Ovary (tissue), 9 donors: ENCODE results near the gene CLK4. TPM values are rescaled to one million over a fixed set of nuclear protein-coding genes. Genes with fewer than 3 reads are reported as not detected.

Source experiments
- DNase-seq, 5 donors: peaks; one replicate each; pipeline ENCODE4 v3.0.0-alpha.2; 2019 to 2020
- H3K27ac ChIP-seq, 2 donors: fragments of 200-600 bp; one replicate each; pipeline versions ENCODE4 v1.5.1 to v1.8.0; 2019 to 2022
- H3K27me3 ChIP-seq: fragments of 200-600 bp; one replicate; pipeline ENCODE4 v1.8.0; 2022
- H3K36me3 ChIP-seq: fragments of 200-600 bp; sonication (generic); one replicate; pipeline ENCODE4 v1.5.1; 2019
- H3K4me1 ChIP-seq: one replicate; pipeline ENCODE4 v1.8.1; 2013; ENCODE audit warnings: mild to moderate bottlenecking, moderate library complexity; ENCODE audit not compliant: insufficient read depth
- H3K4me3 ChIP-seq: fragments of 200-600 bp; sonication (generic); one replicate; pipeline ENCODE4 v1.5.1; 2017
- H3K9me3 ChIP-seq, 2 donors: fragments of 200-600 bp in 1 of 2; sonication (generic) in 1 of 2; one replicate each; pipeline versions ENCODE4 v1.5.1 to v1.8.1; 2013 to 2019; ENCODE audit warnings: mild to moderate bottlenecking in 1 of 2, moderate library complexity in 1 of 2
- EP300 ChIP-seq: sonication (generic); formaldehyde crosslinking; IDR thresholded peaks from one replicate; pipeline ENCODE4 v1.6.1; 2017; ENCODE audit warnings: antibody characterized with exemption
- POLR2A ChIP-seq: fragments of 450-650 bp; IDR thresholded peaks from one replicate; pipeline ENCODE4 v1.6.1; 2017; ENCODE audit warnings: antibody characterized with exemption, mild to moderate bottlenecking, moderate library complexity
- WGBS, 3 donors: extraction: QIAGEN DNeasy Blood & Tissue Kit in 1 of 3; methylation state at CpG; one replicate each; pipeline versions ENCODE4 v1.1.5 to v1.1.7; 2013 to 2017; 5-methylcytosine and 5-hydroxymethylcytosine counted together
- intact Hi-C, 4 donors: fragments of 100-400 bp; cut with DNase I; formaldehyde crosslinking; loops; one replicate each; pipeline versions ENCODE4 v1.11.0 to v1.15.1; 2022 to 2023
- polyA plus RNA-seq, 2 donors: library from polyadenylated mRNA; stranded (reverse); fragments of 200-250 nt in 1 of 2; fragments of 350-450 nt in 1 of 2; fragmentation: Illumina TruSeq in 1 of 2; extraction: RNeasy Lipid Tissue Mini Kit (QIAGEN cat#74804) in 1 of 2; gene quantifications; one replicate each; pipeline ENCODE4 v1.2.3, GENCODE V29; 2013 to 2014
- total RNA-seq, 7 donors: library from RNA; depleted of rRNA in 2 of 7; stranded (reverse); fragments of >200 nt in 2 of 7; fragmentation: NEBNext Ultra II Directional in 3 of 7; extraction: Animal tissue kit (Norgen Biotek cat#: 25700) in 3 of 7; gene quantifications; one replicate each; pipeline versions ENCODE4 v1.1.0 to v1.2.4, GENCODE V29; 2016 to 2023
- TF ChIP-seq, protein P1 (sequence below), 3 donors: fragments of 450-650 bp in 2 of 3; fragments of 200-600 bp in 1 of 3; IDR thresholded peaks; one replicate each; pipeline versions ENCODE4 v1.5.1 to v1.8.0; 2016 to 2022; ENCODE audit warnings: antibody characterized with exemption in 3 of 3, mild to moderate bottlenecking in 1 of 3
- donor health status: DM: no; HTN: no; CAD: no; lungs with moderate emphysema.
- donor health status: DM: no; HTN: no; CAD: no.
- donor health status: Bipolar disorder and iron deficiency.
- donor health status: DM: yes; HTN: yes; CAD: no.
- donor health status: DM: no; HTN: no; CAD: no.
- donor health status: DM: yes; HTN: yes; CAD: no.

Gene CLK4
- total and polyA plus RNA-seq, 9 donors = 21.2 to 40.1 (median 25.5) TPM

DNA sequence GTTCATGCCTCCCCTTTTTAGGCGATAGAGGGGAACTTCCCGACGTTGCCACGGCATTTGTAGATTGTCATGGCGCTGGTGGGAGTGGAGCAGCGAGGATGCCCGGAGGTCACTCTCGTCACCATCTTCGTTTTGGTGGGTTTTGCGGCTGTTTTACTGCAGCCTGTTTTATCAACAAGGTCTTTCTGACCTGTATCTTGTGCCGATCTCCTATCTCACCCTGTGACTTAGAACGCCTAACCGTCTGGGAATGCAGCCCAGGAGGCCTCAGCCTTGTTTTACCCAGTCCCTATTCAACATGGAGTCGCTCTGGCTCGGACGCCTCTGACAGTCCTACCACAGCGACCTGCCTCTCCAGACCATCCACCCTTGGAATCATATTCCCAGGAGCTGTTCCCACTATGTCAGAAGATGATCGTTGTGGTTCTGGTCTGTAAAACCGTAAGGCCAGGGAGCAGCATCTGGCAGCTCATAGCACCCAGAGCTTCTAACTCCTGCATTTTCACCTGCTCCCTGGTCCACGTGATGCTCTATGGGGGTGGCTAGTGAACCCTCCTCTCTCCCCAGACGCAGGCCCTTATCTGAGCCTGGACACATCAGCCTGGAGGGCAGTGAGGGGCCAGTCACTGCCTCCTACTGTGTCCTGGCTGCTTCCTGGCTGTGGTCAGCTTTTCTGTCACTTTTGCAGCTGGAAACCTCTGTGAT lies 35.1 kb upstream of the CLK4 start:
- Histone ChIP-seq H3K9me3 (no peaks in the 10 kb centered on the region), H3K4me3 (no peak overlapping the region), H3K36me3 (no peaks in the 10 kb centered on the region), H3K27me3 (no peaks in the 10 kb centered on the region), H3K27ac (no peak overlapping the region), H3K4me1 (no peaks in the 10 kb centered on the region)
- DNase-seq = no peak
- intact Hi-C loops = no loop called here
- 90 to 92% (median 91%) methylated on average over 21 of the region's 21 CpGs for WGBS, 3 donors
- TF ChIP-seq, protein P1, sequence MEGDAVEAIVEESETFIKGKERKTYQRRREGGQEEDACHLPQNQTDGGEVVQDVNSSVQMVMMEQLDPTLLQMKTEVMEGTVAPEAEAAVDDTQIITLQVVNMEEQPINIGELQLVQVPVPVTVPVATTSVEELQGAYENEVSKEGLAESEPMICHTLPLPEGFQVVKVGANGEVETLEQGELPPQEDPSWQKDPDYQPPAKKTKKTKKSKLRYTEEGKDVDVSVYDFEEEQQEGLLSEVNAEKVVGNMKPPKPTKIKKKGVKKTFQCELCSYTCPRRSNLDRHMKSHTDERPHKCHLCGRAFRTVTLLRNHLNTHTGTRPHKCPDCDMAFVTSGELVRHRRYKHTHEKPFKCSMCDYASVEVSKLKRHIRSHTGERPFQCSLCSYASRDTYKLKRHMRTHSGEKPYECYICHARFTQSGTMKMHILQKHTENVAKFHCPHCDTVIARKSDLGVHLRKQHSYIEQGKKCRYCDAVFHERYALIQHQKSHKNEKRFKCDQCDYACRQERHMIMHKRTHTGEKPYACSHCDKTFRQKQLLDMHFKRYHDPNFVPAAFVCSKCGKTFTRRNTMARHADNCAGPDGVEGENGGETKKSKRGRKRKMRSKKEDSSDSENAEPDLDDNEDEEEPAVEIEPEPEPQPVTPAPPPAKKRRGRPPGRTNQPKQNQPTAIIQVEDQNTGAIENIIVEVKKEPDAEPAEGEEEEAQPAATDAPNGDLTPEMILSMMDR (IDR thresholded peaks at IDR 0.05) = no peak
- TF ChIP-seq EP300 (no peak), POLR2A (no peak)

DNA sequence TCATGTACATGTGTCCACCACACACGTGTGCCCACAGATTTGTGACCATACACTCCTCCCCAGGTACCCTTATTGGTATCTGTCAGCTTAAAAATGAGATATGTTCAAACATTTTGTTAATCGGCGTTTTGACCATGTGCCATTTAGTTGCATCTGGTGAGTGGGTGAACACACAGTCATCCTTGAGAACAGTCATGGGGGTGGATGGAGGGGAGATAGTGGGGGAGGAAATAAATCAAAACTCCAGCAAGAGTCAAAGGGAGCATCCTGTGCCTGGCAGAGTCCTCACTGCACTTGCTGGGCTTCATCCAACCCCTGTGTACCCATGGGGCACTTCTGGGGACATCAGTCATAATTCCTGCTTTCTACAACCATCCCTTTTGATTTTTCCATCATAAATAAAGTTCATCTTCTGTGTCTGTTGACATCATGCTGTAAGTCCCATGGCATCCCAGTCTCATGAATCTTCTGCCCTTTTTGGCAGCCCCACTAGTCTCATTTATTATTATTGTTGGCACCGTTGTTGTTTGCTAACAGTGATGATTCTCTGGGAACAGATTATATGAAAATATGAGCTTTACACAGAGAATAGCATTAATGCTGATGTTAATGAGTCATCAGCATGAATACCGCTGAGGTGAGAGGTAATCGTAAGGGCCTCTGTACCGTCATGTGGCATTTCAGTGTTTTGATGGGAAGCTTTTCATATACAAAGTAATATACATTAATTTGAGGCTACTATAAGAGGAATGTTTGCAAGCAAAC lies 24.4 kb upstream of the CLK4 start:
- H3K4me3 ChIP-seq = no peak overlapping the region
- H3K36me3 ChIP-seq = no peaks in the 10 kb centered on the region
- H3K9me3 ChIP-seq = peaks cover 0 to 4% of the 10 kb centered on the region in 2 donors
- no peaks in the 10 kb centered on the region for H3K27me3 ChIP-seq
- TF ChIP-seq EP300 = no peak
- TF ChIP-seq POLR2A = no peak
- TF ChIP-seq, protein P1 (IDR thresholded peaks at IDR 0.05) = no peak
- no peaks in the 10 kb centered on the region for H3K4me1 ChIP-seq
- WGBS, 3 donors = 29 to 35% (median 30%) methylated on average over 7 of the region's 7 CpGs
- DNase-seq = no peak
- no peak overlapping the region for H3K27ac ChIP-seq
- intact Hi-C loops = loop anchor here in 1 of 4 donors (10.0 kb wide), 1 partner anchor 66 kb away; no protein-coding TSS in a partner anchor

DNA sequence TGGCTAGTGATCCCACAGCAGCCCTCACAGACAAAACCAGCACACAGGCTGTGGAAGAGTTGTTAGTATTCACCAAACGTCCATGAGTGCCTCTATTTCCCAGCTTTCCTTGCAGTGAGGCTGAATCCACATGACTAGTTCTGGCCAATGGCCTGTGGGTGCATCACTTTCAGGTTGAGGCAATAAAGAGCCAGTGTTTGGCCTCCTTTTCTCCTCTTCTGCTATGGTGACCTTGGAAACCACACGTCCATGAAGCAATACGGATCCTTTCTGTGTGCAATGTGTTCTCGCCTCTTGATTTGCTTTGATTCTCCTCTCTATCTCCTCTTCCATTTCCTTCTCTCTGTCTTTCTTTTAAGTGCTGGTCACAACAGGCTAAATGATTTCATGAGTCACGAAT lies 23.4 kb upstream of the CLK4 start:
- 48 to 72% (median 65%) methylated on average over 5 of the region's 5 CpGs for WGBS, 3 donors
- Histone ChIP-seq H3K9me3 (peaks cover 0 to 4% of the 10 kb centered on the region in 2 donors), H3K27me3 (no peaks in the 10 kb centered on the region), H3K27ac (no peak overlapping the region), H3K36me3 (no peaks in the 10 kb centered on the region), H3K4me1 (no peaks in the 10 kb centered on the region), H3K4me3 (no peak overlapping the region)
- no peak for DNase-seq
- intact Hi-C loops = loop anchor here in 1 of 4 donors (10.0 kb wide), 1 partner anchor 65 kb away; no protein-coding TSS in a partner anchor
- TF ChIP-seq EP300 (no peak), POLR2A (no peak)
- TF ChIP-seq, protein P1 (IDR thresholded peaks at IDR 0.05) = no peak

DNA sequence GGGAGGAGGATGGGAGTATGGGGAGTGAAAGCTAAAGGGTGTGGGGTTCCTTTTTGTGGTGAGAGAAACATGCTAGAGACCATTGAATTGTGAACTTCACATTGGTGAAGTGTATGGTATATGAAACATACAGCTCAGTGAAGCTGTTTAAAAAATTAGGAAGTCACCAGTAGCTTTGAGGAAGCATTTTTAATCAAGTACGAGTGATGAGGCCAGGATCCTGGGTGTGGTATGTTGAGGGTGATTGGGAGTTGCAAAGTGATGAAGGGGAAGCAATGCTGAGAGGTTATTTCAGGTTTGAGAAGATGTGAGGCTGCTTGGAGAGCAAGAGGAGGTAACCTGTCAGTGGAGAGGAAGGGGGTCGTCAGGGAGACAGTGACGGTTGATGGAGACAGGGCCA lies 22.7 kb upstream of the CLK4 start:
- DNase-seq = no peak
- H3K4me3 ChIP-seq = no peak overlapping the region
- no peaks in the 10 kb centered on the region for H3K27me3 ChIP-seq
- TF ChIP-seq, protein P1 (IDR thresholded peaks at IDR 0.05) = no peak
- TF ChIP-seq EP300 (no peak), POLR2A (no peak)
- 75 to 82% (median 78%) methylated on average over 3 of the region's 3 CpGs for WGBS, 3 donors
- peaks cover 0 to 4% of the 10 kb centered on the region in 2 donors for H3K9me3 ChIP-seq
- H3K27ac ChIP-seq = no peak overlapping the region
- no peaks in the 10 kb centered on the region for H3K36me3 ChIP-seq
- intact Hi-C loops = no loop called here
- H3K4me1 ChIP-seq = no peaks in the 10 kb centered on the region
